H1 (cell line): ENCODE data around the gene SMARCE1. TPM values are rescaled to one million over a fixed set of nuclear protein-coding genes. Genes with fewer than 3 reads are reported as not detected.

Experiments
- CTCF ChIA-PET: fragments of 300-600 bp; sonication (Branson Sonifier 250); formaldehyde crosslinking; loops from one replicate; lab custom pipeline; 2021; ENCODE audit not compliant: partially characterized antibody; lab: Charles Lee
- POLR2A ChIA-PET: fragments of 300-600 bp; sonication (Branson Sonifier 250); formaldehyde crosslinking; loops from one replicate; lab custom pipeline; 2021; ENCODE audit warnings: inconsistent platforms; ENCODE audit not compliant: partially characterized antibody; lab: Charles Lee
- DNase-seq, 2 experiments: peaks; one replicate each; pipeline versions ENCODE4 v3.0.0 to v3.0.0-alpha.2; 2010 to 2022; ENCODE audit warnings: low spot score in 2 of 2, low read depth in 1 of 2, mixed read lengths in 1 of 2
- FAIRE-seq: peaks from 2 replicates; lab custom pipeline; 2011; peaks lifted over from hg19 to GRCh38; lab: Jason Lieb, UNC
- H2AFZ ChIP-seq: 2 replicates; pipeline ENCODE4 v1.8.1; 2012; ENCODE audit warnings: low read length, inconsistent platforms
- H2AK5ac ChIP-seq: 2 replicates; pipeline ENCODE4 v1.6.1; 2013; ENCODE audit warnings: low read depth, low read length
- H2BK120ac ChIP-seq: replicated peaks from 2 replicates; pipeline ENCODE3; 2013; ENCODE audit warnings: low read depth, low read length, inconsistent platforms
- H2BK12ac ChIP-seq: 2 replicates; pipeline ENCODE4 v1.6.1; 2013; ENCODE audit warnings: low read depth, low read length
- H2BK15ac ChIP-seq: 2 replicates; pipeline ENCODE4 v1.6.1; 2013; ENCODE audit warnings: low read length
- H2BK20ac ChIP-seq: 2 replicates; pipeline ENCODE4 v1.6.1; 2013; ENCODE audit warnings: low read length
- H2BK5ac ChIP-seq: 2 replicates; pipeline ENCODE4 v1.6.1; 2013; ENCODE audit warnings: low read depth, low read length
- H3K14ac ChIP-seq: 2 replicates; pipeline ENCODE4 v1.6.1; 2013; ENCODE audit warnings: inconsistent platforms; ENCODE audit not compliant: insufficient read length
- H3K18ac ChIP-seq: 2 replicates; pipeline ENCODE4 v1.6.1; 2013; ENCODE audit warnings: low read length; ENCODE audit errors: extremely low read depth
- H3K23ac ChIP-seq: 2 replicates; pipeline ENCODE4 v1.6.1; 2013; ENCODE audit warnings: inconsistent platforms; ENCODE audit not compliant: insufficient read length
- H3K23me2 ChIP-seq: 2 replicates; pipeline ENCODE4 v1.6.1; 2013; ENCODE audit warnings: low read depth, low read length
- H3K27ac ChIP-seq: 2 replicates; pipeline ENCODE4 v1.6.1; 2011; ENCODE audit warnings: low read depth, low read length, inconsistent platforms
- H3K27me3 ChIP-seq, 4 experiments: replicated peaks in 1 of 4; 1 replicate in 1 of 4; 2 replicates in 3 of 4; pipeline versions ENCODE4 v1.6.1 to v1.8.1; 2011 to 2013; ENCODE audit warnings: low read length in 3 of 4, mild to moderate bottlenecking in 3 of 4, inconsistent platforms in 2 of 4, mixed read lengths in 2 of 4, moderate library complexity in 1 of 4; ENCODE audit not compliant: control insufficient read depth in 3 of 4, insufficient read depth in 3 of 4; ENCODE audit errors: extremely low read depth in 1 of 4
- H3K36me3 ChIP-seq, 4 experiments: 2 replicates each; pipeline versions ENCODE4 v1.6.1 to v1.8.1; 2011 to 2013; ENCODE audit warnings: mild to moderate bottlenecking in 4 of 4, low read length in 3 of 4, moderate library complexity in 2 of 4, control low read depth in 1 of 4, inconsistent platforms in 1 of 4; ENCODE audit not compliant: insufficient read depth in 4 of 4, control insufficient read depth in 2 of 4
- H3K4ac ChIP-seq: replicated peaks from 2 replicates; pipeline ENCODE3; 2013; ENCODE audit warnings: low read length, low read depth, mixed read lengths, inconsistent platforms; ENCODE audit not compliant: insufficient read length
- H3K4me1 ChIP-seq, 4 experiments: replicated peaks in 1 of 4; 1 replicate in 1 of 4; 2 replicates in 3 of 4; pipeline versions ENCODE4 v1.6.1 to v1.8.1; 2011 to 2013; ENCODE audit warnings: low read length in 3 of 4, inconsistent platforms in 2 of 4, mixed read lengths in 1 of 4; ENCODE audit not compliant: insufficient read depth in 4 of 4, control insufficient read depth in 3 of 4
- H3K4me2 ChIP-seq, 2 experiments: 2 replicates each; pipeline versions ENCODE4 v1.6.1 to v1.8.1; 2011 to 2013; ENCODE audit warnings: low read depth in 2 of 2, low read length in 2 of 2, control low read depth in 1 of 2, inconsistent platforms in 1 of 2, mild to moderate bottlenecking in 1 of 2; ENCODE audit not compliant: insufficient read depth in 1 of 2
- H3K4me3 ChIP-seq, 4 experiments: fragments of 200-600, 300-600 bp in 1 of 4; sonication (generic), shearing (Covaris generic), sonication (Bioruptor Twin) in 1 of 4; 2 replicates each; pipeline versions ENCODE4 v1.5.1 to v1.8.1; 2011 to 2016; ENCODE audit warnings: low read length in 4 of 4, low read depth in 3 of 4, control low read depth in 2 of 4, inconsistent platforms in 2 of 4, mild to moderate bottlenecking in 2 of 4, mixed read lengths in 1 of 4, moderate library complexity in 1 of 4; ENCODE audit not compliant: insufficient read depth in 2 of 4; ENCODE audit errors: extremely low read depth in 1 of 4
- H3K56ac ChIP-seq: replicated peaks from 2 replicates; pipeline ENCODE3; 2013; ENCODE audit warnings: low read depth, mild to moderate bottlenecking, mixed read lengths, low read length, inconsistent platforms; ENCODE audit not compliant: insufficient read length
- H3K79me1 ChIP-seq: 2 replicates; pipeline ENCODE4 v1.6.1; 2013; ENCODE audit warnings: low read depth, low read length, control low read depth
- H3K79me2 ChIP-seq, 2 experiments: 2 replicates each; pipeline versions ENCODE4 v1.6.1 to v1.8.1; 2012 to 2013; ENCODE audit warnings: low read length in 2 of 2, mild to moderate bottlenecking in 2 of 2, inconsistent platforms in 1 of 2; ENCODE audit not compliant: insufficient read depth in 2 of 2, control insufficient read depth in 1 of 2
- H3K9ac ChIP-seq, 4 experiments: replicated peaks in 1 of 4; 1 replicate in 1 of 4; 2 replicates in 3 of 4; pipeline versions ENCODE4 v1.6.1 to v1.8.1; 2011 to 2013; ENCODE audit warnings: low read depth in 3 of 4, low read length in 3 of 4, control low read depth in 2 of 4, mild to moderate bottlenecking in 2 of 4, moderate library complexity in 2 of 4, inconsistent platforms in 1 of 4; ENCODE audit errors: extremely low read depth in 1 of 4
- H3K9me3 ChIP-seq, 2 experiments: 2 replicates each; pipeline versions ENCODE4 v1.6.1 to v1.8.1; 2012 to 2013; ENCODE audit warnings: mild to moderate bottlenecking in 2 of 2, moderate library complexity in 2 of 2, control low read depth in 1 of 2, inconsistent platforms in 1 of 2, low read depth in 1 of 2, low read length in 1 of 2, mixed read lengths in 1 of 2; ENCODE audit not compliant: insufficient read depth in 2 of 2
- H4K20me1 ChIP-seq, 2 experiments: replicated peaks in 1 of 2; 2 replicates each; pipeline versions ENCODE3 to v1.8.1; 2011 to 2013; ENCODE audit warnings: inconsistent platforms in 2 of 2, low read length in 2 of 2, mild to moderate bottlenecking in 1 of 2; ENCODE audit not compliant: insufficient read depth in 2 of 2, control insufficient read depth in 1 of 2
- H4K5ac ChIP-seq: 2 replicates; pipeline ENCODE4 v1.6.1; 2013; ENCODE audit warnings: low read length, low read depth, mixed read lengths, inconsistent platforms; ENCODE audit not compliant: insufficient read length
- H4K8ac ChIP-seq: 2 replicates; pipeline ENCODE4 v1.8.0; 2013; ENCODE audit warnings: mild to moderate bottlenecking, moderate library complexity, low read length, inconsistent platforms; ENCODE audit not compliant: insufficient read depth; ENCODE audit errors: extremely low read depth
- H4K91ac ChIP-seq: replicated peaks from 2 replicates; pipeline ENCODE3; 2013; ENCODE audit warnings: low read length, mixed read lengths, inconsistent platforms; ENCODE audit not compliant: insufficient read length
- BRCA1 ChIP-seq: IDR thresholded peaks from 2 replicates; pipeline ENCODE4 v1.6.1; 2012; ENCODE audit warnings: low read depth, low read length, improper control_type of control experiment
- GTF2F1 ChIP-seq: IDR thresholded peaks from 2 replicates; pipeline ENCODE4 v1.6.1; 2012; ENCODE audit warnings: low read depth, low read length, improper control_type of control experiment, borderline replicate concordance
- HDAC6 ChIP-seq: IDR thresholded peaks from one replicate; pipeline ENCODE4 v1.7.1; 2012; ENCODE audit warnings: low read depth, mild to moderate bottlenecking, inconsistent platforms, low read length, moderate library complexity
- KDM5A ChIP-seq: fragments of 200-600 bp; IDR thresholded peaks from 2 replicates; pipeline ENCODE4 v1.7.1; 2012; ENCODE audit warnings: mild to moderate bottlenecking, low read length, inconsistent platforms, mixed read lengths
- POLR2AphosphoS5 ChIP-seq: IDR thresholded peaks from 2 replicates; pipeline ENCODE4 v1.6.1; 2011; ENCODE audit warnings: low read depth, low read length
- SP1 ChIP-seq: IDR thresholded peaks from 2 replicates; pipeline ENCODE4 v1.6.1; 2011; ENCODE audit warnings: low read depth, low read length
- SP2 ChIP-seq: IDR thresholded peaks from 2 replicates; pipeline ENCODE4 v1.6.1; 2012; ENCODE audit warnings: mild to moderate bottlenecking, low read length, inconsistent platforms
- SP4 ChIP-seq: IDR thresholded peaks from 2 replicates; pipeline ENCODE4 v1.6.1; 2012; ENCODE audit warnings: low read length, inconsistent platforms
- WGBS, 2 experiments: shearing (Covaris generic) in 1 of 2; methylation state at CpG; one replicate each; pipeline versions ENCODE4 v1.1.6 to v1.1.7; 2013 to 2015; ENCODE audit warnings: low lambda C conversion rate in 2 of 2, mixed read lengths in 2 of 2, inconsistent platforms in 1 of 2, low coverage in 1 of 2, missing lambda C conversion rate in 1 of 2; ENCODE audit not compliant: insufficient replicate concordance in 2 of 2, insufficient coverage in 1 of 2, insufficient read length in 1 of 2; ENCODE audit errors: extremely low coverage in 1 of 2, missing lambda C conversion rate in 1 of 2; 5-methylcytosine and 5-hydroxymethylcytosine counted together
- polyA plus RNA-seq, 7 experiments: library from polyadenylated mRNA; depleted of rRNA in 3 of 7; stranded (reverse) in 5 of 7; unstranded in 2 of 7; fragments of >200 nt in 5 of 7; fragments of 200-250 nt in 2 of 7; gene quantifications; 1 replicate in 5 of 7; 2 replicates in 1 of 7; 4 replicates in 1 of 7; pipeline versions ENCODE4 v1.2.1 to v1.2.3, GENCODE V29; 2011 to 2013; ENCODE audit warnings: missing spikeins in 2 of 7, mixed read lengths in 2 of 7
- total RNA-seq: library from RNA; stranded (reverse); fragmentation: NEBNext Ultra II Directional; extraction: Animal tissue kit (Norgen Biotek cat#: 25700); gene quantifications from 2 replicates; pipeline ENCODE4 v1.2.1, GENCODE V29; 2021

SMARCE1 gene
- total and polyA plus RNA-seq, 2 of the 8 experiments (the other 6 are each of a cell fraction or from before 2014, with no cell fraction given), result 30.7 to 131 TPM

- H3K4ac ChIP-seq, result no peak overlapping the region
- H2BK15ac ChIP-seq, result no peak overlapping the region
- no peak overlapping the region for H3K23ac ChIP-seq
- H4K8ac ChIP-seq, result no peak overlapping the region
- POLR2A ChIA-PET, result interaction anchor here (0.6 kb wide), 1 partner anchor 32 kb away, joined by 3 read pairs; no protein-coding TSS in a partner anchor
- TF ChIP-seq HDAC6 (no peak), KDM5A (no peak), GTF2F1 (no peak), BRCA1 (no peak), SP4 (no peak), POLR2AphosphoS5 (no peak), SP2 (no peak), SP1 (no peak)
- no peaks in the 10 kb centered on the region for H3K4me1 ChIP-seq
- H3K79me2 ChIP-seq, result no peaks in the 10 kb centered on the region
- no peak overlapping the region for H2BK20ac ChIP-seq
- no peaks in the 10 kb centered on the region for H3K79me1 ChIP-seq
- H4K91ac ChIP-seq, result no peak overlapping the region
- CTCF ChIA-PET, result interaction anchor here (1.2 to 4.1 kb wide), 4 partner anchors 13 to 38 kb away, joined by 3 to 19 read pairs (median 6); partner anchors contain the start of gene CCR7
- no peak overlapping the region for H2BK120ac ChIP-seq
- H3K27me3 ChIP-seq, result no peaks in the 10 kb centered on the region
- no peaks in the 10 kb centered on the region for H3K36me3 ChIP-seq
- no peaks in the 10 kb centered on the region for H4K20me1 ChIP-seq
- H2BK12ac ChIP-seq, result no peak overlapping the region
- H3K56ac ChIP-seq, result no peak overlapping the region
- H3K27ac ChIP-seq, result no peak overlapping the region
- H3K9ac ChIP-seq, result no peak overlapping the region
- FAIRE-seq (no peak), DNase-seq (no peak)
- H3K23me2 ChIP-seq, result no peaks in the 10 kb centered on the region
- no peaks in the 10 kb centered on the region for H3K9me3 ChIP-seq
- 91% methylated on average over 5 of the region's 5 CpGs; no CpG with 5 or more reads in 1 of the 2 experiments for WGBS, 2 experiments
- no peak overlapping the region for H2BK5ac ChIP-seq
- H2AFZ ChIP-seq, result no peak overlapping the region
- no peak overlapping the region for H4K5ac ChIP-seq
- H3K4me2 ChIP-seq, result no peak overlapping the region
- no peak overlapping the region for H3K14ac ChIP-seq
- H3K4me3 ChIP-seq, result no peak overlapping the region
- no peak overlapping the region for H3K18ac ChIP-seq
- no peak overlapping the region for H2AK5ac ChIP-seq
Observed at GRCh38 chr17:40577611-40578065, 70.0 kb downstream of the SMARCE1 start.
